ENCODE measurements around the gene ST3GAL6. TPM values are rescaled to one million over a fixed set of nuclear protein-coding genes. Genes with fewer than 3 reads are reported as not detected.

Gene ST3GAL6
- total RNA-seq, 1 donor from 2014 or later = 29.4 TPM

DNA sequence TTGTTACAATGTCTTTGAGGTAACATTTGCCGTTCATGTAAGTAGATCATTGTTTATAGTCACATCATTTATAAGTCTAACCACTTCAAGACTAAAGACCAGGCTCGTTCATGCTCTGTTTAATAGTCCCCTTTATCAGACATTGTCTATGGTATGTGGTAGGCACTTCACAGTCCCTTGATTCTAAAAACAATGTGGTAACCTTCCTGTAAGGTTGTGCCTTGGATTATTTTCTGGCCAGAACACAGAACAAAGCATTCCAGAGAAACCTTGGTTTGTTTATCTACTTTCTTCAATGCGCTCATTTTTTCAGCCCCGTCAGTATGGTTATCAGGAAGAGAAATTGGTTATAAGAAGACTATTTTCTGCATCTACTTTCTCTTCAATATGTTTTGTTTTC lies 16.3 kb upstream of the ST3GAL6 start:
- DNase-seq (no peak), ATAC-seq (peak; percentile 16)
- no peaks in the 10 kb centered on the region for H3K36me3 ChIP-seq
- no peaks in the 10 kb centered on the region for H3K4me1 ChIP-seq
- H3K27ac ChIP-seq = no peak overlapping the region
- intact Hi-C loops (cut with DNase I) = no loop called here
- H3K9me3 ChIP-seq = no peaks in the 10 kb centered on the region
- H3K4me3 ChIP-seq = no peak overlapping the region
- TF ChIP-seq, protein P1, sequence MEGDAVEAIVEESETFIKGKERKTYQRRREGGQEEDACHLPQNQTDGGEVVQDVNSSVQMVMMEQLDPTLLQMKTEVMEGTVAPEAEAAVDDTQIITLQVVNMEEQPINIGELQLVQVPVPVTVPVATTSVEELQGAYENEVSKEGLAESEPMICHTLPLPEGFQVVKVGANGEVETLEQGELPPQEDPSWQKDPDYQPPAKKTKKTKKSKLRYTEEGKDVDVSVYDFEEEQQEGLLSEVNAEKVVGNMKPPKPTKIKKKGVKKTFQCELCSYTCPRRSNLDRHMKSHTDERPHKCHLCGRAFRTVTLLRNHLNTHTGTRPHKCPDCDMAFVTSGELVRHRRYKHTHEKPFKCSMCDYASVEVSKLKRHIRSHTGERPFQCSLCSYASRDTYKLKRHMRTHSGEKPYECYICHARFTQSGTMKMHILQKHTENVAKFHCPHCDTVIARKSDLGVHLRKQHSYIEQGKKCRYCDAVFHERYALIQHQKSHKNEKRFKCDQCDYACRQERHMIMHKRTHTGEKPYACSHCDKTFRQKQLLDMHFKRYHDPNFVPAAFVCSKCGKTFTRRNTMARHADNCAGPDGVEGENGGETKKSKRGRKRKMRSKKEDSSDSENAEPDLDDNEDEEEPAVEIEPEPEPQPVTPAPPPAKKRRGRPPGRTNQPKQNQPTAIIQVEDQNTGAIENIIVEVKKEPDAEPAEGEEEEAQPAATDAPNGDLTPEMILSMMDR (IDR thresholded peaks at IDR 0.05) = no peak
- H3K27me3 ChIP-seq = no peaks in the 10 kb centered on the region

DNA sequence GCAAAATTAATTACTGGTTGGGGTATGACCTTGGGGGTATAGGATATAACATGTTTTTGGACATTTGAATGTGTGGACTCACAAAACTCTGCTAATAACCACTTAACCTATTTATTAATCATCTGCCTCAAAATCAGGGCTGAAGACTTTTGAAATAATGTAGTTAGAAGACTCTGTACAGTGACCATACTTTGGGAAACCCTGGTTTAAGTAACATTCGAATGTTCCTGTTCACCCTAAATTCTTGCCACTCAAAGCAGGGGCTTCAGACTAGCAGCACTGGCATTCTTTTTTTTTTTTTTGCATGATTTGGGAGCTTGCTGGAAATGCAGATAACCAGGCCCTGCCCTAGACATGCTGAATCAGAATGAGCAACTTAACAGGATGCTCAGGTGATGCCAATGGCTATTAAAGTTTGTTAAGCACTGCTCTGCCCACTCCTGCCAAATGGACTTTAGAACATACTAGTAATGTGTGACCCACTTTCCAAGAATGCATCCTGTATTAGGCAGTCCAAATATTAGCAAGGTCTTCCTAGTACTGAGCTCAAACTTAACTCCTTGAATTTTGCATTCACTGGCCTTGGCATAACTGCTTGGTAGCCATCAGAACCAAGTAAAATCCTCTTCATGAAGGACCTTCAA lies 12.7 kb upstream of the ST3GAL6 start:
- H3K27me3 ChIP-seq = no peaks in the 10 kb centered on the region
- ATAC-seq (no peak), DNase-seq (no peak)
- no peak overlapping the region for H3K4me3 ChIP-seq
- TF ChIP-seq, protein P1 (IDR thresholded peaks at IDR 0.05) = no peak
- intact Hi-C loops (cut with DNase I) = no loop called here
- H3K9me3 ChIP-seq = no peaks in the 10 kb centered on the region
- H3K4me1 ChIP-seq = no peaks in the 10 kb centered on the region
- no peaks in the 10 kb centered on the region for H3K36me3 ChIP-seq
- H3K27ac ChIP-seq = no peak overlapping the region

DNA sequence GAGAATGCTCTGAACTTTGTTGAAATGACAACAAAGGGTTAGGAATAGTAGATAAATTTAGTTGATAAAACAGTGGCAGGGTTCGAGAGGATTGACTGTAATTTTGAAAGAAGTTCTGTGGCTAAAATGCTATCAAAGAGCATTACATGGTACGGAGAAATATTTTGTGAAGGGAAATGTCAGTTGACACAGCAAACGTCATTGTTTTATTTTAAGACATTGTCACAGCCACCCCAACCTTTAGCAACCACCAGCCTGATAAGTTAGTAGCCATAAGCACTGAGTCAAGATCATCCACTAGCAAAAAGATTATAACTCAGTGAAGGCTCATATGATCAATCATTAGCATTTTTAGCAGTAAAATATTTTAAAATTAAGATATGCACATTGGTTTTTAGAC lies 8.7 kb upstream of the ST3GAL6 start:
- Histone ChIP-seq H3K27ac (no peak overlapping the region), H3K9me3 (no peaks in the 10 kb centered on the region), H3K4me3 (no peak overlapping the region), H3K36me3 (no peaks in the 10 kb centered on the region), H3K27me3 (no peaks in the 10 kb centered on the region), H3K4me1 (no peaks in the 10 kb centered on the region)
- intact Hi-C loops (cut with DNase I) = no loop called here
- DNase-seq (no peak), ATAC-seq (no peak)
- TF ChIP-seq, protein P1 (IDR thresholded peaks at IDR 0.05) = no peak

DNA sequence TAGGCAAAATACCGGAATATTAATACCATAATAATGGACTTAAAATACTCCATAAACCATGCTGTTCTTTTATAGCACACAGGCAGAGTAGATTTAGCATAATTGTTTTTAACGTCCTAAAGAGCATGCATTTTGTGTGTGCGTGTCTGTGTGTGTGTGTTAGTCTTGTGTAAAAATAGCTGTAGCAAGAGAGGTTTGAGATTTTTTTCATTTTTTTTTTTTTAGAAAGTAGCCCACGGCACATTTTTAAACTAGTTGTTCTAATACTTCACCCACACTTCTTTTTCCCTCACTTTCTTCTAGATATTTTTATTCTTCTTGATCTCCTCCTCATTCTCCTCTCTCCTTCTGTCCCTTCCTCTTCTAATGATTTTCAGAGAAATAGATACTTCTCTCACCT lies 7.5 kb upstream of the ST3GAL6 start:
- Histone ChIP-seq H3K27me3 (no peaks in the 10 kb centered on the region), H3K9me3 (no peaks in the 10 kb centered on the region), H3K27ac (no peak overlapping the region), H3K4me1 (no peaks in the 10 kb centered on the region), H3K4me3 (no peak overlapping the region), H3K36me3 (no peaks in the 10 kb centered on the region)
- intact Hi-C loops (cut with DNase I) = no loop called here
- ATAC-seq (no peak), DNase-seq (no peak)
- TF ChIP-seq, protein P1 (IDR thresholded peaks at IDR 0.05) = no peak

DNA sequence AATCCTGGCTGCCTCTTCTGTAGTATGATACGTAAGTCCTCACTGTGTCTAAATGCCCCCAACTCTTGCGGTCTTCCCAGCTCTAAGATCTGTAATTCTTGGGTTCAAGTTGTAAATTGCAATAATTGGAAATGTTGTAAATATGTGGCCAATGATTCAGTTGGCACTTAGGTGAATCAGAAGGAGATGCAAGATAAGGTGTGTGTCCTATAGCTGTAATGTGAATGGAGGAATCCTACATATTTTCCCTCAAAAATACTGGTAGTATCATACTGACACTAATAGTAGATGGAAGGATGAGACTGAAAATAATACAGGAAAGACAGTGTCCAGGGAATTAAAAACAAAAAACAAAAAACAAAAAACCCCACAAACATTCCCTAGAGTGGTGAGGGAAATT lies 3.5 kb upstream of the ST3GAL6 start:
- TF ChIP-seq, protein P1 (IDR thresholded peaks at IDR 0.05) = no peak
- intact Hi-C loops (cut with DNase I) = no loop called here
- Histone ChIP-seq H3K4me1 (peaks cover 24% of the 10 kb centered on the region), H3K4me3 (no peak overlapping the region), H3K9me3 (no peaks in the 10 kb centered on the region), H3K27me3 (no peaks in the 10 kb centered on the region), H3K27ac (no peak overlapping the region), H3K36me3 (no peaks in the 10 kb centered on the region)
- no peak for ATAC-seq
- DNase-seq = no peak
